SJCRH30 (cell line): Measurements from ENCODE around the gene MYO1B. TPM values are rescaled to one million over a fixed set of nuclear protein-coding genes. Genes with fewer than 3 reads are reported as not detected.

Experiments
- DNase-seq, 2 experiments: peaks; one replicate each; pipeline ENCODE4 v3.0.0-alpha.2; 2015 to 2020
- H3K27ac ChIP-seq: fragments of 250-450 bp; sonication (Bioruptor Pico); 2 replicates; pipeline ENCODE4 v1.5.1; 2020; ENCODE audit warnings: mild to moderate bottlenecking, moderate library complexity
- H3K27me3 ChIP-seq: fragments of 250-450 bp; sonication (Bioruptor Pico); 2 replicates; pipeline ENCODE4 v1.5.1; 2020; ENCODE audit warnings: mild to moderate bottlenecking, moderate library complexity
- H3K36me3 ChIP-seq: fragments of 250-450 bp; sonication (Bioruptor Pico); 2 replicates; pipeline ENCODE4 v1.5.1; 2020; ENCODE audit warnings: mild to moderate bottlenecking, moderate library complexity
- H3K4me1 ChIP-seq: fragments of 250-450 bp; sonication (Bioruptor Pico); 2 replicates; pipeline ENCODE4 v1.5.1; 2020; ENCODE audit warnings: mild to moderate bottlenecking, moderate library complexity
- H3K4me3 ChIP-seq: fragments of 250-450 bp; sonication (Bioruptor Pico); 2 replicates; pipeline ENCODE4 v1.5.1; 2020; ENCODE audit warnings: mild to moderate bottlenecking, moderate library complexity
- H3K9me3 ChIP-seq: fragments of 250-450 bp; sonication (Bioruptor Pico); replicated peaks from 2 replicates; pipeline ENCODE4 v1.5.1; 2020; ENCODE audit warnings: mild to moderate bottlenecking, moderate library complexity
- total RNA-seq: library from RNA; depleted of rRNA; stranded (reverse); fragments of >200 nt; shearing (Covaris generic); gene quantifications from 2 replicates; pipeline ENCODE4 v1.2.3, GENCODE V29; 2014

Gene MYO1B
- total RNA-seq, 1 experiment from 2014 or later: 265 TPM

DNA sequence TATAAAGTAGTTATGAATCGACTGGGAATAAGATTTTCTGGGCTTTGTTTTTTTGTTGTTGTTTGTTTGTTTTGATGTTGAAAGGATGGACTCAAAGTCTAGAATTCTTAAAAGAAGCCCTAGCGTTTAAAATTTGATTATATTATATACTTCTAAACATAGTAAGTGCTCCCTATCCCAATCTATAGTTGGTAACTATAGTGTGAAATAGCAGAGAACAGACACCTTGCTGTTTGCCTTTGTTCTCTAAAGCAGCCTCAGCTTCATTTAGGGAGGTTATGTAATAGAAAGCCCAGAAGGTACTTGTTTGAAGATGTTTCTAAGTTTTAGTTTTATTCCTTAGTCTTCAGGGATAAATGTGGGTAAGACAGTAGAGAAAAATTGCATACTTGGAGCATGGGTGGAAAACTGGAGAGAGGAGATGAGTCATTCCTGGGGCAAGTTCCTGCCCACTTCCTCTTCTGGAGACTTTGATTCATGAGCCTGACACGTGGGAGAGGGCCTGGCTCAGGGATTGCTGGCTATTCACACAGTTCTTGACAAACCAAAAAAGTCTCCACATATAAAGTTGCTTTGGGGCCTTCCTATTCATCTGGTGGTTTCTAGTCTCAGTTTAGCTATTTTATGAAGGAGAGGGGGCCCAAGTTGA lies 131.9 kb downstream of the MYO1B start:
- Histone ChIP-seq H3K27ac (peak overlapping the region; percentile 25), H3K36me3 (peaks cover 36% of the 10 kb centered on the region)
- peak; percentile 86 to 93 for DNase-seq

DNA sequence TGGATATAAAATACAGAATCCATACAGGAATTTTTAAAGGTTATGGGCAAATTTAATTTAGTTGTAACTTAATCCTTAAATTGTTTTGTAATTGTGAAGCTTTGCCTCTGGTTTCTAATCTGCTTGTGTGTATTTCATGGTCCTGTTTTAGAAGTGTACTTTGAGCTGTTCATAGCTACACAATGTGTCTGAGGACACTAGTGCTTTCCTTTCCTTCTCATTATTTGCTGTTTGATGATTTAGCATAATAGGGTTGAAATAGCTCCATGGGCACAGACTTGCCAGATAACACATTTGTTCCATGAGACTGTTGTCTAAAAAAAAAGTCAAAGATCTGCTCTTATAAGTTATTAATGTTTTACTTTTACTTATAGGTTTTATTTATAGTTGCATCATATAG lies 134.2 kb downstream of the MYO1B start:
- H3K36me3 ChIP-seq: peaks cover 45% of the 10 kb centered on the region
- no peak overlapping the region for H3K4me3 ChIP-seq
- H3K27me3 ChIP-seq: no peaks in the 10 kb centered on the region
- DNase-seq: no peak
- H3K27ac ChIP-seq: no peak overlapping the region
- H3K4me1 ChIP-seq: peaks cover 14% of the 10 kb centered on the region
- no peaks in the 10 kb centered on the region for H3K9me3 ChIP-seq

More for the DNA sequence above, 131.9 kb downstream of the MYO1B start:
- Histone ChIP-seq H3K27me3 (no peaks in the 10 kb centered on the region), H3K9me3 (no peaks in the 10 kb centered on the region), H3K4me3 (no peak overlapping the region), H3K4me1 (peaks cover 14% of the 10 kb centered on the region)

DNA sequence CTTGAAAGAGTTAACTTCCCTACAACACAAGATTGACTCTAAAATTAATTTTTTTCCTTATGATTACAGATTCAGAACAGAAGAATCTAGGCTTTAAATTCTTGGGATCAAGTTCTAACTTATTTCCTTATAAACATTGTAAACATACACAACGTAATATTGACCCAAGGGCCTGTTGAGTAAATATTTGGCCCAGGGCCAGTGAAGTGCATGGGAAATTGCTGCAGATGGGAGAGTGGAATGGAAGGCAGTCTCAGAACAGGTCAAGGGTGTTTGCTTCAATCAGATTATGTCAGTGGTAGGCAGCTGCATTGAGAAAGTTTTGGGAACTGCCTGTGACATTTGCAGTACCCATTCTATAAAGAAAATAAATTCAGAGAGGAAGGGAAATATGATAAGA lies 137.6 kb downstream of the MYO1B start:
- Histone ChIP-seq H3K27ac (no peak overlapping the region), H3K4me1 (peaks cover 2% of the 10 kb centered on the region), H3K4me3 (no peak overlapping the region), H3K9me3 (no peaks in the 10 kb centered on the region), H3K36me3 (peaks cover 68% of the 10 kb centered on the region), H3K27me3 (no peaks in the 10 kb centered on the region)
- peak in 1 of 2 experiments; percentile 51 for DNase-seq

DNA sequence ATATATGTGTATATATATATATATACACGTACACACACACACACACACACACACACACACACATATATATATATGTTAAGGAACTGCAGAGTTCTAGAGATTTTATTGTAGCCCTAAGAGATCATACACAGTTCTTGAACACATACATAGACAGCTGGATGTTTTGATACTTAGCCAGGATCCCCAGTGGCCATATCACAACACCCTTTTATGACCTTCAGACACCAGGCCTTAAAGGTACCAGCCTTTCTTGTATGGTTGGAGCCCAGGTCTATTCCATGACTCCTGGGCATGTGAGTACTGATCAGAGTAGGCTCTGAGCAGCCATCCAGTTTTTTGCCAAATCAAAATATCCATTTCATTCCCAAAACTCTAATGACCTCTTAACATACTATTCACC lies 138.3 kb downstream of the MYO1B start:
- no peak overlapping the region for H3K4me3 ChIP-seq
- no peaks in the 10 kb centered on the region for H3K27me3 ChIP-seq
- H3K9me3 ChIP-seq: no peaks in the 10 kb centered on the region
- no peak for DNase-seq
- no peak overlapping the region for H3K27ac ChIP-seq
- H3K36me3 ChIP-seq: peaks cover 73% of the 10 kb centered on the region
- H3K4me1 ChIP-seq: no peaks in the 10 kb centered on the region

DNA sequence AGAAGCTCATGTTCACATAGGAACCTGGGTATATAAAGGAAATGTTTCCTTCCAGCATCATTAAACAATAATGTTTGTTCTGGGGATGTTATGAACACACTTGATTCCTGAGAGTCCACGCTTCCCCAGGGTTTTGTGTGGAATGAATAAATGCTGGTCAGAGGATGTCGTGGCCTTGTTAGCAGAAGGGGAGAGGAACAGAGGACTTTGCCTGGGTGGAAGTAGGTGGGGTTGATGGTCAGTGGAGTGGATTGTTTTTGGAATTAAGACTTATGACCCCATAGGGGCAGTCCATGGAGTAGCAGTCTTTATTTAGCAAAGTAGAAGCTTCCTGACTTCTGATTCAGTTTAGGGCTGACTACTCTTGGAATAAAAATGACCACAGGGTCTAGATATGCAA lies 139.6 kb downstream of the MYO1B start:
- no peak overlapping the region for H3K4me3 ChIP-seq
- H3K27me3 ChIP-seq: no peaks in the 10 kb centered on the region
- no peaks in the 10 kb centered on the region for H3K9me3 ChIP-seq
- no peak for DNase-seq
- H3K27ac ChIP-seq: no peak overlapping the region
- H3K36me3 ChIP-seq: peaks cover 82% of the 10 kb centered on the region
- H3K4me1 ChIP-seq: no peaks in the 10 kb centered on the region

DNA sequence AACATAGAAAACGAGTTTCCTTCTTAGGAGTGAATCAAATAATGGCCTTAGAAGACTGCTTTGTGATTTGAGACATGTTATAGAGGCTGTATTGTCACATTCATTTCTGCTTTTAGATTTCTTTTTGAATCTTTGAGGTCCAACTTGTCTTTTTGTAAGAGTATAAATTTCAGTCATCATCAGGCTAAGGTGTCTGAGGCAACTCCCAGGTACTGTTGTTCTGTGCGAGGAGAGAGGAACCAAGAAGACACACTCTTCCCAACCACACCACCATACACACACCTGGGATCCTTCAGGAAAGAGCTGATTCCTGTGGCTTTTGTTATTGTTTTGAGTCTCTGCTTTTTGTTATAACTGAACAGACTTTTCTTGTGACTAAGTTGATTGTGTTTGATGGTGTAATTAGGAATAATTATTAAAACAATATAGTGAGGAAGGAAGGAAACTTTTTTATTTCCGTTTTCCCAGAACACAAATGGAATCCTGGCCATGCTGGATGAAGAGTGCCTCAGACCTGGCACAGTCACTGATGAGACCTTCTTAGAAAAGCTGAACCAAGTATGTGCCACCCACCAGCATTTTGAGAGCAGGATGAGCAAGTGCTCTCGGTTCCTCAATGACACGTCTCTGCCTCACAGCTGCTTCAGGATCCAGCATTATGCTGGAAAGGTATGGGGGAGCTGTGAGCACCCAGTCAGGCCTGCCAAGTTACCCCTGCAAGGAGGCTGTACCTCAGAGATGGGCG lies 140.4 kb downstream of the MYO1B start:
- peaks cover 87% of the 10 kb centered on the region for H3K36me3 ChIP-seq
- DNase-seq: no peak
- no peak overlapping the region for H3K27ac ChIP-seq

DNA sequence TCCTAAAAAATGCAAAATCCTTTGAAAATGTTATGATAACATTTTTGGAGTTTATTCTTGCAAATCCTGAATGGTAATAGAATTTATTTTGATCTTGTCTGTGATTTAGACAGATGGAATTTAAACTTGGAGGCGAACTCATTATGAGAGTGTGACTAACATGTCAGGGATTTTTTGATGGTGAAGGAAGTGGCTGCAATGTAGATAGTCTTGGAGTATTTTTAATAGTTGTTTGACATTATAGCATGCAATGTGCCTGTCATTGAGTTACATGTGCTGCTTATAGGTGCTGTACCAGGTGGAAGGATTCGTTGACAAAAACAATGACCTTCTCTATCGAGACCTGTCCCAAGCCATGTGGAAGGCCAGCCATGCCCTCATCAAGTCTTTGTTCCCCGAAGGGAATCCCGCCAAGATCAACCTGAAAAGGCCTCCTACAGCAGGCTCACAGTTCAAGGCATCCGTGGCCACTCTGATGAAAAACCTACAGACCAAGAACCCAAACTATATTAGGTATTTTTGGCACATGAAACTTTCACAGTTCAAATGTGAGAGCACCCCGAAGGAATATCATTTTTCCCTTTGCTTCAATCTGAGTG lies 141.8 kb downstream of the MYO1B start:
- Histone ChIP-seq H3K9me3 (no peaks in the 10 kb centered on the region), H3K27me3 (no peaks in the 10 kb centered on the region), H3K4me3 (no peak overlapping the region), H3K36me3 (peaks cover 92% of the 10 kb centered on the region), H3K4me1 (no peaks in the 10 kb centered on the region), H3K27ac (no peak overlapping the region)
- DNase-seq: no peak

More for the DNA sequence above, 140.4 kb downstream of the MYO1B start:
- no peak overlapping the region for H3K4me3 ChIP-seq
- H3K27me3 ChIP-seq: no peaks in the 10 kb centered on the region
- H3K4me1 ChIP-seq: no peaks in the 10 kb centered on the region
- no peaks in the 10 kb centered on the region for H3K9me3 ChIP-seq

DNA sequence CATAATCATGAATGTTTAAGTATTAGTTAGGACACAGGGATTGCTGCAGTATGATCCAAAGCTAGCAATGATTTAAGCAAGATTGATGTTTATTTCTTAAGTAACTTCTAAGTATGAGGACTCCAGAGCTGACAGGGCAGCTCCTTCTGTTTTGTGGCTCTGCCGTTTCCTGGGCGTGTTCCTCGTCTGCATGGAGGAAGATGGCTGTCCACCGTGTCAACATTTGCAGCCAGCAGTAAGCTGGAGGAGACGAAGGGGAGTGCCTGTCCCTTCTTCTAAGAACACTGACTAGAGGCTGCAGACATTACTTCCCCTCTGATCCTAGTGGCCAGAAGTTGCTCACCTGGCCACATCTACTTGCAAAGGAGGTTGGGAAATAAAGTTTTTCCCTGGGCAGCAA lies 144.1 kb downstream of the MYO1B start:
- no peaks in the 10 kb centered on the region for H3K9me3 ChIP-seq
- H3K36me3 ChIP-seq: peaks cover 93% of the 10 kb centered on the region
- no peak for DNase-seq
- H3K4me3 ChIP-seq: no peak overlapping the region
- H3K4me1 ChIP-seq: no peaks in the 10 kb centered on the region
- no peak overlapping the region for H3K27ac ChIP-seq
- H3K27me3 ChIP-seq: no peaks in the 10 kb centered on the region

DNA sequence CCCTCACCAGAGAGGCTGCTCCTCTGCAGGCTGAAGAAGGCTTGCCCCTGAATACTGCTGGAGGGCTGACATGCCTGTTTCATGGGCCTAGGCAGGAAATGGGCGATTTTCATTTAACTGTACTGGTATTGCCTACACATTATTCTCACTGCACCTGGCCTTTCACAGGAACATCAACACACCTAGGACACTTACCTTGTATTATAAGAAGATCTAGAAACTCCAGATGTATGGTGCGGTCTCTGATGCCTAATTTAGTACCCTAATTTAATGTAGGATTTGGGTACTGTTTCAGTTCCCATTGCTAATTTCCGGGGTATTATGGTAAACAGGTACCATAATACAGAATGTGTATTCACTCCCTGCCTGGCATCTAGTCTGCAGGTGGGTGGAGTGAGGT lies 146.0 kb downstream of the MYO1B start:
- DNase-seq: no peak
- H3K9me3 ChIP-seq: no peaks in the 10 kb centered on the region
- no peak overlapping the region for H3K4me3 ChIP-seq
- H3K27me3 ChIP-seq: no peaks in the 10 kb centered on the region
- H3K36me3 ChIP-seq: peaks cover 93% of the 10 kb centered on the region
- H3K27ac ChIP-seq: no peak overlapping the region
- no peaks in the 10 kb centered on the region for H3K4me1 ChIP-seq

DNA sequence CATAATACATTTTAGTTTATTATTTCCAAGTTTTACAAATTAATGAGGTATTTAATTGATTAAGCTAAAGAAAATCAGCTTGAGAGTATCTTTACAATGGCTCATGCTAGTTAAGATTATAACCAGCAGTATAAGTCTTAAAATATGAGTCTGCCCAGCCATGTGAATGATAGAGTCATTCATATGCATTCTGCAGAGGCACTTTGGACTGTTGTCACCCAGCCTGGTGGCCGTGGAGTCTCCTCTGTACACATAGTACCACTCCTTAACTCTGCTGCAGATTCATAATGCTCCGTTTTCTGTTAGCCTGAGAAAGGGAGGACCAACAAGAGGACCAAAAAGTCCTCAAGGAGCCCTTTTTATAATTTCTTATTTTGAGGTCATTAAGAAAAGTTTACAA lies 148.8 kb downstream of the MYO1B start:
- Histone ChIP-seq H3K27ac (no peak overlapping the region), H3K27me3 (no peaks in the 10 kb centered on the region), H3K9me3 (no peaks in the 10 kb centered on the region), H3K36me3 (peaks cover 76% of the 10 kb centered on the region), H3K4me3 (no peak overlapping the region), H3K4me1 (no peaks in the 10 kb centered on the region)
- DNase-seq: no peak

DNA sequence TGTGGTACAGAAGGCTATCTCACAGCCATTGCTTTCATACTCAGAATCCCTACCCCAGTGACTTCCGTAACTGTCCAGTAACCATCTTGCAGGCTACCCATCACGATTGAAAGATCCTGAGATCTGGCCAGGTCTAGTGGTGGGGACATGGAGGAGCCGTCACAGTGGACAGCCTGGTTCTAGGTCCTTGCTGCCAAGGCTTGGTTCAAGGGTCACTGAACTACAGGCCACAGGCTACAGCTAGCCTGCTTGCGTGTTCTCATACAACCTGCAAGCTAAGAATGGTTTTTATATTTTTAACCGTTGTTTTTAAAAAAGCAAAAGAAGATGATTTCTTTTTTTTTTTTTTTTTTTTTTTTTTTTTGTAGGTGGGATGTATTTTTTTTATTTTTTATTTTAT lies 151.6 kb downstream of the MYO1B start:
- H3K9me3 ChIP-seq: no peaks in the 10 kb centered on the region
- H3K4me3 ChIP-seq: no peak overlapping the region
- H3K27ac ChIP-seq: no peak overlapping the region
- no peak for DNase-seq
- peaks cover 16% of the 10 kb centered on the region for H3K4me1 ChIP-seq
- peaks cover 70% of the 10 kb centered on the region for H3K36me3 ChIP-seq
- H3K27me3 ChIP-seq: no peaks in the 10 kb centered on the region

DNA sequence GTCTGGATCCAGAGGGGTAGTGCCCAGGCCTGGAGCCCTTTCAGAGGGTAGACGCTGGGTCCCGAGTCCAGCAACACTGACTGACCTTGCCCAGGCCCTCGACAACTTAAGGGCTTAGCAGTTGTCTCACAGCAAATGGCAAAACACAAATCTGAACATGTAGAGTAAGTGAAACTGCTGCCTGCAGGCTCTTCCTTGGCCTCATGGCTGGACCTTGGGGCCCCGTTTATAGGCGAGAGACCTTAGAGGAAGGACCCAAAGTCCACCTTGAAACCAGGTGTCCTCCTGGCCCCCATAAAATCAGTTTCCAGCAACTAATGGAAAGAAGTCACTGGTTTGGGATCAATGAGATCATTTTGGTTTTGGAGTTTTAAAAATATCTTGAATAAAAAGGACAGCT lies 154.4 kb downstream of the MYO1B start:
- Histone ChIP-seq H3K9me3 (no peaks in the 10 kb centered on the region), H3K4me1 (peaks cover 22% of the 10 kb centered on the region), H3K27me3 (no peaks in the 10 kb centered on the region), H3K27ac (no peak overlapping the region), H3K36me3 (peaks cover 69% of the 10 kb centered on the region), H3K4me3 (no peak overlapping the region)
- no peak for DNase-seq

DNA sequence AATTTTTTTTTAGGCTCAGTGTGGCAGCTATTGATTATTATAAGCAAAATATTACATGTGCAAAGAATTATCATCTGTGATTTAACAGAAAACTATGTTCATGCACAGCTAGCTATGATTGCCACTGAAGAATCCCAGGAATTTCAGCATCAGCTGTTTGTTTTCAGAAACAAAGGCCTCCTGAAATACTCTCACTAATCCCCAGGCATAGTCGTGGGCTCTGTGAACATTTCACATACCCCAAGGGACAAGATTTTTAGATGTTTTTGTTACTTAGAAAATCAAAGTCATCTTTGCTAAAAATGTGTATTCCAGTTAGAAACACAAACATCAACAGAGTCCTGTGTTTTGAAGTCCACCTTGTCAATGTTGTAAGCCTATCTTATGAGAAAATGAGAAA lies 156.1 kb downstream of the MYO1B start:
- Histone ChIP-seq H3K4me3 (no peak overlapping the region), H3K27ac (peak overlapping the region; percentile 49), H3K4me1 (peaks cover 22% of the 10 kb centered on the region), H3K36me3 (peaks cover 68% of the 10 kb centered on the region), H3K27me3 (no peaks in the 10 kb centered on the region), H3K9me3 (no peaks in the 10 kb centered on the region)
- DNase-seq: peak; percentile 71 to 74

DNA sequence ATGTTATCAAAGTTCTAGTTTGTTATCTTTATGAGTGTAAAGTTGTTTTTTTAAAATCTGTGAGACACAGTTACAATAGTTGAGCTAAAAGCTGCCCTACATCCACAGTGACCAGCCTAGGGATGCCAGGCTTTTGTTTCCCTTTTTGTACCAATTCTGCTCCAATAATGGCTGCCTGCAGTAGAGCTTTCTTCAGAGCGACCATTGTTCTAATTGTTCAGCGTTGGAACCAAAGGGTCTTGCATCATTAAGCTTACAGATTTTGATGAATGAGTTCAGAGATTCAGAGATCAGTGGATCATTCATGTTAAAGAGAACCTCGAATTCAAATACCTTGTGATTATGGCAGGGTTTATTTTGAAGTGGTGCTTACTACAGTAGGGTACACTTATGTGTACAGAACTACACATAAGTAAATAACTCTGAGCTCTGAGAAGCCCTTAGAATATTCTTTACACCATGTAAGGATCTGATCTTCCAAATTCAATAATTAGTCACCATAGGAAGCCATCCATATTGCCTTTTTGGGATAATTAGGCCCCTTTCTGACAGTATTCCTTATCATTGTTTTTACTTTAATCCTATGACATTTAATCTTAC lies 157.9 kb downstream of the MYO1B start:
- Histone ChIP-seq H3K27ac (no peak overlapping the region), H3K36me3 (peaks cover 75% of the 10 kb centered on the region), H3K4me1 (peaks cover 22% of the 10 kb centered on the region), H3K4me3 (no peak overlapping the region), H3K27me3 (no peaks in the 10 kb centered on the region), H3K9me3 (no peaks in the 10 kb centered on the region)
- DNase-seq: no peak

DNA sequence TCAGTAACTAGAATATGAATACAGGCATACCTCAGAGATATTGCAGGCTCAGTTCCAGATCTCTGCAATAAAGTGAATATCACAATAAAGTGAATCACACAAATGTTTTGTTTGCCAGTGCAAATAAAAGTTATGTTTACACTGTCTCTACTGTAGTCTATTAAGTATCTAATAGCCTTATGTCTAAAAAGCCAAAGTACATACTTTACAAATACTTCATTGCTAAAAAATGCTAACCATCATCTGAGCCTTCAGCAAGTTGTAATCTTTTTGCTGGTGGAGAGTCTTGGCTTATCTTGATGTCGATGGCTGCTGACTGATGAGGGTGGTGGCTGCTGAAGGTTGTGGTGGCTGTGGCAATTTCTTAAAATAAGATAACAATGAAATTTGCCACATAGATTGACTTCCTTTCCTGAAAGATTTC lies 159.4 kb downstream of the MYO1B start:
- peaks cover 85% of the 10 kb centered on the region for H3K36me3 ChIP-seq
- no peak overlapping the region for H3K27ac ChIP-seq

More for the DNA sequence above, 159.4 kb downstream of the MYO1B start:
- no peaks in the 10 kb centered on the region for H3K9me3 ChIP-seq
- DNase-seq: no peak
- H3K4me1 ChIP-seq: peaks cover 22% of the 10 kb centered on the region
- H3K4me3 ChIP-seq: no peak overlapping the region
- H3K27me3 ChIP-seq: no peaks in the 10 kb centered on the region
